Keratinocyte (primary cell): ENCODE data around the gene ZNF132. TPM values are rescaled to one million over a fixed set of nuclear protein-coding genes. Genes with fewer than 3 reads are reported as not detected.

Source experiments
- DNase-seq: peaks from one replicate; pipeline ENCODE4 v3.0.0-alpha.2; 2011; ENCODE audit warnings: low read depth, missing footprints, low spot score
- FAIRE-seq: peaks from 2 replicates; lab custom pipeline; 2011; peaks lifted over from hg19 to GRCh38; lab: Jason Lieb, UNC
- H2AFZ ChIP-seq: 2 replicates; pipeline ENCODE4 v1.6.0; 2012; ENCODE audit warnings: low read length, control low read depth, inconsistent platforms; ENCODE audit not compliant: control insufficient read depth
- H3K27ac ChIP-seq: 2 replicates; pipeline ENCODE4 v1.5.1; 2011; ENCODE audit warnings: low read length; ENCODE audit not compliant: control insufficient read depth, insufficient read depth
- H3K27me3 ChIP-seq: 3 replicates; pipeline ENCODE4 v1.6.0; 2011; ENCODE audit warnings: low read length; ENCODE audit not compliant: control insufficient read depth, insufficient read depth; ENCODE audit errors: extremely low read depth
- H3K36me3 ChIP-seq, 2 experiments: 2 replicates in 1 of 2; 3 replicates in 1 of 2; pipeline ENCODE4 v1.5.1; 2011; ENCODE audit warnings: low read length in 2 of 2, mild to moderate bottlenecking in 1 of 2; ENCODE audit not compliant: control insufficient read depth in 2 of 2, insufficient read depth in 2 of 2; ENCODE audit errors: extremely low read depth in 1 of 2
- H3K4me1 ChIP-seq: 3 replicates; pipeline ENCODE4 v1.5.1; 2011; ENCODE audit warnings: low read length; ENCODE audit not compliant: control insufficient read depth, insufficient read depth; ENCODE audit errors: extremely low read depth
- H3K4me2 ChIP-seq: 3 replicates; pipeline ENCODE4 v1.6.0; 2011; ENCODE audit warnings: low read depth, low read length; ENCODE audit not compliant: control insufficient read depth, insufficient read depth; ENCODE audit errors: extremely low read depth
- H3K4me3 ChIP-seq, 3 experiments: fragments of 200-600 bp in 1 of 3; sonication (generic) in 1 of 3; 2 replicates in 2 of 3; 3 replicates in 1 of 3; pipeline ENCODE4 v1.5.1; 2011 to 2016; ENCODE audit warnings: low read length in 3 of 3, mild to moderate bottlenecking in 3 of 3, control low read depth in 2 of 3, inconsistent platforms in 1 of 3, low read depth in 1 of 3, mixed read lengths in 1 of 3, mixed run types in 1 of 3, moderate library complexity in 1 of 3; ENCODE audit not compliant: control insufficient read depth in 2 of 3, insufficient read depth in 2 of 3; ENCODE audit errors: extremely low read depth in 1 of 3
- H3K79me2 ChIP-seq: 2 replicates; pipeline ENCODE4 v1.6.0; 2012; ENCODE audit warnings: low read length; ENCODE audit not compliant: control insufficient read depth, insufficient read depth
- H3K9ac ChIP-seq: 3 replicates; pipeline ENCODE4 v1.6.0; 2011; ENCODE audit warnings: low read length; ENCODE audit not compliant: control insufficient read depth, insufficient read depth; ENCODE audit errors: extremely low read depth
- H3K9me1 ChIP-seq: 3 replicates; pipeline ENCODE4 v1.6.0; 2011; ENCODE audit warnings: low read length; ENCODE audit not compliant: control insufficient read depth, insufficient read depth; ENCODE audit errors: extremely low read depth
- H3K9me3 ChIP-seq: 2 replicates; pipeline ENCODE4 v1.5.1; 2012; ENCODE audit warnings: low read depth, low read length; ENCODE audit not compliant: control insufficient read depth
- H4K20me1 ChIP-seq: 3 replicates; pipeline ENCODE4 v1.6.0; 2011; ENCODE audit warnings: low read length; ENCODE audit not compliant: control insufficient read depth, insufficient read depth; ENCODE audit errors: extremely low read depth
- CTCF ChIP-seq, 3 experiments: IDR thresholded peaks in 1 of 3; conservative IDR thresholded peaks in 1 of 3; optimal IDR thresholded peaks in 1 of 3; 2 replicates in 2 of 3; 3 replicates in 1 of 3; pipeline versions ENCODE3 to v1.5.1; 2011; ENCODE audit warnings: low read length in 3 of 3, mild to moderate bottlenecking in 3 of 3, moderate library complexity in 2 of 3, control low read depth in 1 of 3, inconsistent platforms in 1 of 3; ENCODE audit not compliant: insufficient read depth in 2 of 3; ENCODE audit errors: extremely low read depth in 1 of 3
- EZH2 ChIP-seq: IDR thresholded peaks from one replicate; pipeline ENCODE4 v1.6.1; 2012; ENCODE audit warnings: inconsistent platforms, mild to moderate bottlenecking, low read length, moderate library complexity
- dilution Hi-C: fragments of 300-500 bp; cut with MboI; formaldehyde crosslinking; loops from one replicate; pipeline ENCODE4 v1.7.0; 2020; ENCODE audit warnings: low sequenced_read_pairs; ENCODE audit not compliant: extremely low pct_ligation_motif_present
- polyA plus RNA-seq, 5 experiments: library from polyadenylated mRNA; depleted of rRNA in 3 of 5; stranded (reverse) in 3 of 5; stranded (forward) in 1 of 5; unstranded in 1 of 5; fragments of >200 nt; gene quantifications; 1 replicate in 1 of 5; 2 replicates in 3 of 5; 3 replicates in 1 of 5; pipeline versions ENCODE4 v1.2.1 to v1.2.3, GENCODE V29; 2011 to 2012; ENCODE audit warnings: missing spikeins in 2 of 5, low read depth in 1 of 5, low replicate concordance in 1 of 5

ZNF132 gene
- polyA plus RNA-seq, 1 donor (not counting 4 experiments of a cell fraction or from before 2014, with no cell fraction given), result 1.6 TPM

- Histone ChIP-seq H3K4me3 (no peak overlapping the region), H3K9ac (no peak overlapping the region), H3K27me3 (no peaks in the 10 kb centered on the region), H3K9me1 (no peaks in the 10 kb centered on the region), H4K20me1 (no peaks in the 10 kb centered on the region), H2AFZ (no peak overlapping the region), H3K27ac (no peak overlapping the region), H3K79me2 (no peaks in the 10 kb centered on the region), H3K36me3 (peaks cover 0 to 9% of the 10 kb centered on the region in 2 experiments), H3K4me1 (peaks cover 8% of the 10 kb centered on the region), H3K4me2 (no peak overlapping the region), H3K9me3 (no peaks in the 10 kb centered on the region)
- TF ChIP-seq CTCF (optimal IDR thresholded peaks at IDR 0.05 in 1 of 3, IDR thresholded peaks at IDR 0.05 in 1 of 3, conservative IDR thresholded peaks at IDR 0.05 in 1 of 3; ENCODE audit: extremely low read depth in 1 of 3, insufficient read depth in 2 of 3, low read length in 3 of 3) (no peak), EZH2 (no peak)
- DNase-seq, result no peak
- dilution Hi-C loops, result no loop called here
- FAIRE-seq, result no peak
These were observed 43.8 kb upstream of the ZNF132 start for GRCh38 chr19:58483776-58484175.

GRCh38 chr19:58482372-58482771, 42.4 kb upstream of the ZNF132 start:
- no peak for TF ChIP-seq CTCF (optimal IDR thresholded peaks at IDR 0.05 in 1 of 3, IDR thresholded peaks at IDR 0.05 in 1 of 3, conservative IDR thresholded peaks at IDR 0.05 in 1 of 3; ENCODE audit: extremely low read depth in 1 of 3, insufficient read depth in 2 of 3, low read length in 3 of 3)
- TF ChIP-seq EZH2, result no peak

More at GRCh38 chr19:58482372-58482771, 42.4 kb upstream of the ZNF132 start:
- no peaks in the 10 kb centered on the region for H3K9me1 ChIP-seq
- H3K9ac ChIP-seq, result no peak overlapping the region
- no peaks in the 10 kb centered on the region for H3K27me3 ChIP-seq
- H3K4me2 ChIP-seq, result no peak overlapping the region
- H3K27ac ChIP-seq, result no peak overlapping the region
- H3K79me2 ChIP-seq, result no peaks in the 10 kb centered on the region
- H2AFZ ChIP-seq, result no peak overlapping the region
- H3K36me3 ChIP-seq, result peaks cover 7 to 9% of the 10 kb centered on the region in 2 experiments
- dilution Hi-C loops, result no loop called here
- DNase-seq (no peak), FAIRE-seq (no peak)
- H4K20me1 ChIP-seq, result no peaks in the 10 kb centered on the region
- peaks cover 3% of the 10 kb centered on the region for H3K4me1 ChIP-seq
- no peak overlapping the region for H3K4me3 ChIP-seq
- no peaks in the 10 kb centered on the region for H3K9me3 ChIP-seq
